ENCODE data around the gene TRIM66. TPM values are rescaled to one million over a fixed set of nuclear protein-coding genes. Genes with fewer than 3 reads are reported as not detected.

The TRIM66 gene
- total and polyA plus RNA-seq, 2 donors (not counting 3 experiments of a cell fraction or from before 2014, with no cell fraction given), result 5.5 to 11.7 TPM

DNA sequence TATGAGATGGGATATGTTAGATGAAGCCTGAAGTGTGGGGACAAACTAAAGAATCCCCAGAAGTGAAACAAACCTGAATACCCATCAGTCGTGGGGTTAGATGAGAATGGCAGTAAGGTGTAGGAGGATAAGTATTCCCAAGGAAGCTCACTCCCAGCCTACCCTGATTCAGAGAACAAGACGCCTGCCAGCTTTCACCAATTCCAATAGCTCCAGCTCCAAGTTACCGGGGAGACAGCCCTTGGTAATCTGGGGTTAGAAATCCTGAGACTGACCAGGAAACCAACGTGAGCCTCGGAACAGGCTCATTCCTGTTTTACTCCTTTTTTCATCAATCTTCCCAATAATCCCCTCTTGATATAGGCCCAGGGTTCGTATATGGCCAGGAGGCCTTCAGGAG lies 46.6 kb upstream of the TRIM66 start:
- dilution Hi-C loops (cut with MboI; ENCODE audit: extremely low pct_ligation_motif_present, low sequenced_read_pairs) (no loop called here), intact Hi-C loops (cut with micrococcal nuclease) (no loop called here)
- Histone ChIP-seq H4K20me1 (replicated peaks; ENCODE audit: control insufficient read depth, extremely low read depth, insufficient read depth, low read length) (no peaks in the 10 kb centered on the region), H3K9ac (replicated peaks; ENCODE audit: extremely low read depth, insufficient read depth, low read length) (no peak overlapping the region), H3K27me3 (ENCODE audit: control insufficient read depth in 2 of 2, insufficient read depth in 2 of 2, low read length in 2 of 2) (no peaks in the 10 kb centered on the region), H3K4me1 (ENCODE audit: control insufficient read depth, extremely low read depth, insufficient read depth, low read length) (peaks cover 25% of the 10 kb centered on the region), H3K4me3 (replicated peaks in 1 of 3; ENCODE audit: insufficient read depth in 1 of 3, low read depth in 1 of 3, low read length in 3 of 3) (no peak overlapping the region), H2AFZ (ENCODE audit: low read depth, low read length) (no peak overlapping the region), H3K4me2 (ENCODE audit: insufficient read depth, low read length) (no peak overlapping the region), H3K9me1 (replicated peaks; ENCODE audit: control insufficient read depth, extremely low read depth, insufficient read depth, low read length) (no peaks in the 10 kb centered on the region), H3K36me3 (ENCODE audit: control insufficient read depth in 2 of 2, extremely low read depth in 1 of 2, insufficient read depth in 2 of 2, low read length in 2 of 2) (no peaks in the 10 kb centered on the region), H3K27ac (ENCODE audit: insufficient read depth, low read depth, low read length) (no peak overlapping the region), H3K9me3 (replicated peaks; ENCODE audit: control insufficient read depth, insufficient read depth, low read length) (no peaks in the 10 kb centered on the region), H3K79me2 (ENCODE audit: control insufficient read depth, insufficient read depth, low read length) (no peaks in the 10 kb centered on the region)
- FAIRE-seq, result no peak
- CTCF ChIA-PET, result no interaction called here
- POLR2A ChIA-PET, result no interaction called here
- TF ChIP-seq MYC (IDR thresholded peaks at IDR 0.05; ENCODE audit: low read depth, low read length) (no peak), EZH2 (IDR thresholded peaks at IDR 0.05; ENCODE audit: borderline replicate concordance, low read depth, low read length, severe bottlenecking) (no peak), JUN (IDR thresholded peaks at IDR 0.05; ENCODE audit: borderline replicate concordance, insufficient read depth, insufficient read length, low read depth) (no peak), FOS (IDR thresholded peaks at IDR 0.05; ENCODE audit: borderline replicate concordance, insufficient read depth, low read length) (no peak), POLR2A (IDR thresholded peaks at IDR 0.05; ENCODE audit: low read depth, low read length) (no peak), POLR2AphosphoS5 (IDR thresholded peaks at IDR 0.05; ENCODE audit: insufficient read depth, low read depth, low read length) (no peak), GATA2 (IDR thresholded peaks at IDR 0.05; ENCODE audit: insufficient read depth, insufficient read length, low read depth, low read length) (no peak)
- TF ChIP-seq, protein P1, sequence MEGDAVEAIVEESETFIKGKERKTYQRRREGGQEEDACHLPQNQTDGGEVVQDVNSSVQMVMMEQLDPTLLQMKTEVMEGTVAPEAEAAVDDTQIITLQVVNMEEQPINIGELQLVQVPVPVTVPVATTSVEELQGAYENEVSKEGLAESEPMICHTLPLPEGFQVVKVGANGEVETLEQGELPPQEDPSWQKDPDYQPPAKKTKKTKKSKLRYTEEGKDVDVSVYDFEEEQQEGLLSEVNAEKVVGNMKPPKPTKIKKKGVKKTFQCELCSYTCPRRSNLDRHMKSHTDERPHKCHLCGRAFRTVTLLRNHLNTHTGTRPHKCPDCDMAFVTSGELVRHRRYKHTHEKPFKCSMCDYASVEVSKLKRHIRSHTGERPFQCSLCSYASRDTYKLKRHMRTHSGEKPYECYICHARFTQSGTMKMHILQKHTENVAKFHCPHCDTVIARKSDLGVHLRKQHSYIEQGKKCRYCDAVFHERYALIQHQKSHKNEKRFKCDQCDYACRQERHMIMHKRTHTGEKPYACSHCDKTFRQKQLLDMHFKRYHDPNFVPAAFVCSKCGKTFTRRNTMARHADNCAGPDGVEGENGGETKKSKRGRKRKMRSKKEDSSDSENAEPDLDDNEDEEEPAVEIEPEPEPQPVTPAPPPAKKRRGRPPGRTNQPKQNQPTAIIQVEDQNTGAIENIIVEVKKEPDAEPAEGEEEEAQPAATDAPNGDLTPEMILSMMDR (IDR thresholded peaks at IDR 0.05; ENCODE audit: extremely low read depth in 1 of 2, insufficient read depth in 1 of 2, low read depth in 1 of 2, low read length in 2 of 2), result no peak
- TF ChIP-seq, protein P2, sequence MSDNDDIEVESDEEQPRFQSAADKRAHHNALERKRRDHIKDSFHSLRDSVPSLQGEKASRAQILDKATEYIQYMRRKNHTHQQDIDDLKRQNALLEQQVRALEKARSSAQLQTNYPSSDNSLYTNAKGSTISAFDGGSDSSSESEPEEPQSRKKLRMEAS (IDR thresholded peaks at IDR 0.05; ENCODE audit: insufficient read depth, insufficient read length), result no peak
- no TSS peak for BruUV-seq (replicated peaks)
- DNase-seq (ENCODE audit: low read depth, low spot score), result no peak

All from endothelial cell of umbilical vein (primary cell).